Cortex of kidney (tissue), 1 donor: ENCODE measurements around the gene RSPH3.
"Not testable (repeated sequence)": the region's sequence is repeated elsewhere in the genome, so short reads cannot be mapped to it uniquely, and the experiment has no call there.

Experiments used
- DNase-seq: peaks from one replicate; lab custom pipeline; 2025; lab: John Stamatoyannopoulos, UW

Gene RSPH3

DNA sequence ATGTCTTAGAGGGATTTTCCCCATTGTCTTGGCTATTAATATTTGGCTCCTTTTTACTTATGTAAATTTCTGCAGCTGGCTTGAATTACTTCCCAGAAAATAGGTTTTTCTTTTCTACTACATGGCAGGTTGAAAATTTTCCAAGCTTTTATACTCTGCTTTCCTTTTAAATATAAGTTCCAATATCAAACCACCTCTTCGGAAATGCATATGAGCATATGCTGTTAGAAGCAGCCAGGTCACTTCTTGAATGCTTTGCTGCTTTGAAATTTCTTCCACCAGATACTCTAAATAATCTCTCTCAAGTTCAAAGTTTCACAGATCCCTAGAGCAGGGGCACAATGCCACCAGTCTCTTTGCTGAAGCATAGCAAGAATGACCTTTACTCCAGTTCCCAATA is 25.2 kb upstream of the RSPH3 start:
- DNase-seq, result not testable (repeated sequence)

DNA sequence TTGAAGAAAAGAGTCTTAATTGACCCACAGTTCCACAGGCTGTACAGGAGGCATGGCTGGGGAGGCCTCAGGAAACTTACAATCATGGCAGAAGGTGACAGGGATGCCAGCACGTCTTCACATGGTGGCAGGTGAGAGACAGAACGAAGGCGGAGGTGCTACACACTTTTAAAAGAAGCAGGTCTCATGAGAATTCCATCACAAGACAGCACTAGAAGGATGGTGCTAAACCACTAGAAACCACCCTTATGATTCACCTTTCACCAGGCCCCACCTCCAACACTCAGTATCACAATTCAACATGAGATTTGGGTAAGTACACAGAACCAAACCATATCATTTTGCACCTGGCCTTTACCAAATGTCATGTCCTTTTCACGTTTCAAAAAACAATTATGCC is 23.9 kb upstream of the RSPH3 start:
- DNase-seq, result no peak

DNA sequence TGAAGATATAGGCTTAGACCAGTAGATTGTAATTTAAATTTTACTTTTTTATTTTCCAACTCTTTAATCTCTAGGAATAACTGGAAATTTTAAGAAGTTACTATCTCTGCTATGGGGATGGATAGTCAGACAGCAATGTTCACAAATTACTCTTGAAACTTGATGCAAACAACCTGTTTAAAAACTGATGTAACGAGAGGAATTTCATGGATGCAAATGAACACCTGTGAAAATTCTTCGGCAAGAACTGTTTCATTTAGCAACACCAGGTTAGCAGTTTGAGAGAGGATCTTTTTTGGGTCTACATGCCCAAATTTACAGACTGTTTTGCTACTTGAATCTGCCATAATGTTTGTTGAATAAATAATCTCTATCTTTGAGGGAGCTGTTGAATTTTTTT is 20.0 kb upstream of the RSPH3 start:
- DNase-seq, result no peak

DNA sequence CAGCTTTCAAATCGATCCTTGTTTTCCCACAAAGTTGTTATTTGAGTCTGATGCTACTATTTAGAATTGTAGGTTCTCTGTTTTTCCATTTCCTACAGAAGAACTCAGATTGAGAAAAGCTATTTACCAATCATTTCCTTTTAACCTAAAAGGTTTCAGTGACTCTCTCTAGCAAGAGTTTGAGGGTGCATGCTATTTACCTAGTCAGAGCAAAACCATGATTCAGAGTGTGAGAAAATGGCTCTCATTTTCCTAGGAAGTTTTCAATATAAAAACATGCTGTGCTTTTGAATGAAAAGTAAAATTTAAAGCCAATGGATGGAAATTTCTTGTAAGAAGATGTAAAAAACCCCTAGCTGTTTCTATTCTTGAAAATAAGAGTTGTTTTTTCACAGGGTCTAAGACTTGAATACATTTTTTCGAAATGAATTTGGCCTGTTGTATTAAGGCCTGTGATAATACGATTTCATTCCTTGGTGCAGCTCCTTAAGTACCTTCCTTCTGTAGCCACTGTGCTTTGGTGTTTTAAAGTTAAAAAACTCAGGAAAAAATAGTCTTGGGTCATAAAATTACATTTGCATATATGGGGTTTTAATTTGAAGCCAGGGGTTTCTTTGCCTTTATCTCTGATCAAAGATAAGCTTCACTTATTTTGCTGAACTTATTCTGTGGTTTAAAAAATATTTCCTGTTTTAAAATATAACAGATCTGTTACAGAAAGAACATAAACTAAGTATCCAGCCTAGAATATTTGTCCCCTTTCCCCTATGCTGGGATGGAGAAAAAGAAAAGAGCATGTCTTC is 18.0 kb upstream of the RSPH3 start:
- no peak for DNase-seq

DNA sequence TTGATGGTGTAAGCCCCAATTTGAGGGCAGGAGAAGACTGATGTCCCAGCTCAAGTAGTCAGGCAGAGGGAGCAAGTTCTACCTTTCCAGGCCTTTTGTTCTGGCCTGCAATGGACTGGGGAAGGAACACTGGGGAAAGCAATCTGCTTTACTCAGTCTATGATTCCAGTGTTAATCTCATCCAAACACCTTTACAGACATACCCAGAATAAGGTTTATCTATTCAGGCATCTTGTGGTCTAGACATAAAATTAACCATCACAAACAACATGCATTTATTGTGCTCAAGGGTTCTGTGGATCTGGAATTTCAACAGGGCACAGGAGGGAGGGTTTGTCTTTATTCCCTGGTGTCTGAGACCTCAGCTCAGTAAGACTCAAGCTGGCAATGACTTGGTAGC is 14.4 kb upstream of the RSPH3 start:
- no peak for DNase-seq

DNA sequence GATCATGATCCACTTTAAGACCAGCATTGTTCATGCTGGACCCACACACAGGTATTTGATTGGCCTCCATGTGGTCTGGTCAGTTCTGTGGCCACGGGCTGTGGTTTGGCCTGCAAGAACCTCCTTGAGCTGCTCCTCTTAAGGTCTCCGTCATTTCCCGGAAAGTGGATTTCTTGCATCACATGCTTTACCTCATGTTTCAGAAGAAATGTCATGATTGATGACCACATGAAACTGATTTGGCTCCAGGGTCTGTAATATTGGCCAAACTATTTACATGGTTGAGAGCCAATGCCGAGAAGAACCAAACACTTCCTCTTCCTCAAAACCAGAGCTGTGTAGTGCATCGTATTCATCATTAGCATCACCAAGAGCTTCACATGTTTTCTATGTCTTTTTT is 13.2 kb upstream of the RSPH3 start:
- no peak for DNase-seq

DNA sequence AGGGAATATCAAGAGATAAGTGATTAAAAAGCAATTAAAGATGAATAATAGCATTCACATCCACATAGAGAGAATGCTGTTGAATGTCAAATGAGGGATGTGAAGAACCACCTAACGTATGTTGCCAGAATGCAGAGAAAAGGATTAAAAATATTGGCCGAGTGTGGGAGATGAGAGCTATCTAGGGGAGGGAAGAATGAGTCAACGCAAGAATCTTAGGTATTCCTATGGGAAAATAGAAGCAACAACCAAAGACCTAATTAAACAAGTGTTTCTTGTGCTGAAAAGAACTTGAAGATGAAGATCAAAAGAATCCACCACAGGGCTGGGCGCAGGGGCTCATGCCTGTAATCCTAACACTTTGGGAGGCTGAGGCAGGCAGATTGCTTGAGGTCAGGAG is 12.2 kb upstream of the RSPH3 start:
- no peak for DNase-seq

DNA sequence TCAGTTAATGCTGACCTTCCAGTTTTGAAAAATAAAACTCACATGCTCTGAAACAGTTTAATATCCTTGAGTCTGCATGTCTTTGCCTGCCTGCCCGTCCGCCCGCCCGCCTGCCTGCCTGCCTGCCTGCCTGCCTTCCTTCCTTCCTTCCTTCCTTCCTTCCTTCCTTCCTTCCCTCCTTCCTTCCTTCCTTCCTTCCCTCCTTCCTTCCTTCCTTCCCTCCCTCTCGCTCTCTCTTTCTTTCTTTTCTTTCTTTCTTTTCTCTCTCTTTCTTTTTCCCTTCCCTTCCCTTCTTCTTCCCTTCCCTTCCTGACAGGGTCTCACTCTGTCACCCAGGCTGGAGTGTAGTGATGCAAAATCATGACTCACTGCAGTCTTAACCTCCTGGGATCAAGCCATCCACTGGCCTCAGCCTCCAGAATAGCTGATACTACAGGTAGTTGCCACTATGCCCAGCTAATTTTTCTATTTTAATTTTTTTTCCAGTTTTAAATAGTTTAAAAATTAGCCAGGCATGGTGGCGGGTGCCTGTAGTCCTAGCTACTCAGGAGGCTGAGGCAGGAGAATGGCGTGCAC is 10.1 kb upstream of the RSPH3 start:
- not testable (repeated sequence) for DNase-seq

DNA sequence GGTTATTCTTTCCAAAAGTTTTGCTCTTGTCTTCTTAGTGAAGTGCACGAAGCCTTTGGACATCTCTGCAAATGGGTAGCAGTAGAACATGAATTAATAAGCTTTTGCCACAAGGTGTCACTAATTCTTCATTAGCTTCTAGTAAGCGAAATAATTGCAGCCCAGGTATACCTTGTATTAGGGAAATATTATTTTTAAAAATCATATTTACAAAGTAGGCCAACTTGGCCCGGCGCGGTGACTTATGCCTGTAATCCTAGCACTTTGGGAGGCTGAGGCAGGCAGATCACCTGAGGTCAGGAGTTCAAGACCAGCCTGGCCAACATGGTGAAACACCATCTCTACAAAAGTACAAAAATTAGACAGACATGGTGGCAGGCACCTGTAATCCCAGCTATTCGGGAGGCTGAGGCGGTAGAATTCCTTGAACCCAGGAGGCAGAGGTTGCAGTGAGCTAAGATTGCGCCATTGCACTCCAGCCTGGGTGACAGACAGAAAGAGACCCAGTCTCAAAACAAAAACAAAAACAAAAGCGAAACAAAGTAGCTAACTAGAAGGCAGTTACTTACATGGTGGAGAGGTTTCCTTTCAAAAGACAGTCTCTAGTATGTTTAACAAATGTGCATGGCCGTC is 8.8 kb upstream of the RSPH3 start:
- no peak for DNase-seq

DNA sequence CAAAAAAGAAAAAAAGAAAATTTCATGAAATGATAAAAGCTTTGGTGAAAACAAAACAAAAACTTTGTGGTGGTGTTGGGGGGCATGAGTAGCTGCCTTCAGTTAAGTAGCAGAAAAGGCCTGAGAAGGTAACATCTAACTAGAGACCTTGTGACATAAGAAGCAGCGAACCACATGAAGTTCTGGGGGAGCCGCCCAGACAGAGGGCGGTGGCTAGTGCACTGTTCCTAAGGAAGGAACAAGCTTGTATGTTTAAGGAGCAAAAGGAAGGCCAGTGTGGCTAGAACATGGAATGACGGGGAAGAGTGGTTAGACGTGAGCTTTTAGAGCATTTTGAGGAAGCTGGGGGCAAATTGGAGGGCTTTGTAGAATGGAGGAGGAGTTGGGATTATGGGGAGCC is 7.5 kb upstream of the RSPH3 start:
- no peak for DNase-seq

DNA sequence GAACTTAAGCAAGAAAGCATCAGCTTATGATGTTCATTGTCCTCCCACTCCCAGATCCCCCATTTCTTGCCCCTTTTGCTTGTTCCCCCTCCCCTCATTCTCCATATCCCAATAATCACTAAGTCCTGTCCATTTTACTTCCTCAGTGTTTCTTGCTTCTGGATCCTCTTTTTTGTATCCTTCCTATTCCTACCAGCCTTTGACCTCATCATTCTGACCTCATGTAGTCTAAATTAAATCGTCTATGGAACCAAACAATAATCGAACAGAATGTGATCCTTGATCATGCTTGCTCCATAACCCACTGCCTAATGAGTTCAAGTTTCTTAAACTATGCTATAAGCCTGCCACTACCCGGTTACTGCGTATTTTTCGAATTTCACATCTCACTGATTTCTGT is 5.4 kb upstream of the RSPH3 start:
- no peak for DNase-seq

DNA sequence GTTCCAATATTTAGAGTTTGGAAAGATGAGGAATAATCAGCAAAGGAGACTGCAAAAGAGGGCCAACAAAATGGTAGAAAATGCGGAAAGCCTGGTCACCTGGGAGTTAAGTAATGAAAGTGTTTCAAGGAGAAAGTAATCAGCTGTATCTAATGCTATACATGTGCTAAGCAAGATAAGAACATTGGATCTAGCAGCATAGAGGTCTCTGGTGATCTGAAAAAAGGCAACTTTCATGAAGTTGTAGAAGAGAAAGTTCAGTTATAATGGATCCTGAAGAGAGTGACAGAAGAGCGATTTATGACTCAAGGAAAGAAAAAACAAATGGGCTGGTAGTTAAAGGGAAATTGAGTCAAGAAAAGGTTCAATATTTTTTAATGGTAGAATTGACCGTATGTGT is 4.6 kb upstream of the RSPH3 start:
- DNase-seq, result no peak

DNA sequence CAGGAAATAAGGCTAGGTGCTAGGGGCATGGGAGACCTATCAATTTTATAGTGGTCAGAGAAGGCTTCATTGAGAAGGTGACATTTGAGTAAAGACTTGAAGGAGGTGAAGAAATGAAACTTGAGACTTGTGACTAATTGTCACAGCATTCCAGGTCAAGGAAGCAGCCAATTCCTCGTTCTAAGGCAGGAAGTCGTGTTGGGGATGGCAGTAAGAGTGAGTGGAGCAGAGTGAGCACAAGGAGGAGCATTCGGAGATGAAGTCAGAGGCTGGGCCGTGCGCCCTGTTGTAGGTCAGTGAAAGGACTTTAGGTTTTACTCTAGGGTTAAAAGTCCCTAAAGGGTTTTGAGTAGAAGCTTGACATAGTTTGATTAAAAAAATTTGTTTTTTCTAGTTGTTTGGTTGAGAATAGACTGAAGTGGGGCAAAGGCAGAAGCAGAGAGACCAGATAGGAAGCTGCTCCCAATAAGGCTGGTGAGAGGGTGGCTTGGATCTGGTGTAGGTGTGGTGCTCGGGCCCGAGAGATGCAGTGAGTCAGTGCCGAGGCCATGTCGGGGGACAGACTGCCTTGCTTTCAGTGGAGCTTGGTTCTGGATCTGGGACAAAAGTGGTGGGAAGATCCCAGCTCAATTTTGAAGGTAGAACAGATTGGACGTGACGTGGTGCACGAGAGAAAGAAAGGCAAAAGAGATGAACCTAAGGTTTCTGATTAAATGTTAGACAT is 2.6 kb upstream of the RSPH3 start:
- DNase-seq, result no peak

DNA sequence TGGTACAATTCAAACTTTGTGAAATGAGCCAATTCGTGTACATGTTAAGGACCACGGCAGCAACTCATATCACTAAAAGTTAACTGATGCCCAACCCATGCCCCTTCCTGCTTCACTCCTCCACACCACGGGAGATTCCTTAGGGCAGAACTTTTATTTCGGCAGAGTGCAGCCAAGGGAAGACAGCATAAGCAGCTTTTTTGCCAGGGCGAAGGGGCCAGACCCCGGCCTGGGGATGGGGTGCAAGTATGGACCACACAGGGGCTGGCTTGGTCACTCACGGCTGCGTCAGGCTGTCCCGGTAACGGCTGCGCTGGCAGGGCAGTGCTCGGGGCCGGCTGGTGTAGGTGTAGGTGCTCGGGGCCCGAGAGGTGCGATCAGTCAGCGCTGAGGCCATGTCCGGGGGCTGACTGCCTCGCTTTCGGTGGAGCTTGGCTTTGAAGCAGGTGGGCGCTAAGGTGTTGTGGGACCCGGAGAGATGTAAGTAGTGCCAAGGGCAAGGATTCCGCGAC is 792 bp downstream of the RSPH3 start:
- DNase-seq, result no peak

DNA sequence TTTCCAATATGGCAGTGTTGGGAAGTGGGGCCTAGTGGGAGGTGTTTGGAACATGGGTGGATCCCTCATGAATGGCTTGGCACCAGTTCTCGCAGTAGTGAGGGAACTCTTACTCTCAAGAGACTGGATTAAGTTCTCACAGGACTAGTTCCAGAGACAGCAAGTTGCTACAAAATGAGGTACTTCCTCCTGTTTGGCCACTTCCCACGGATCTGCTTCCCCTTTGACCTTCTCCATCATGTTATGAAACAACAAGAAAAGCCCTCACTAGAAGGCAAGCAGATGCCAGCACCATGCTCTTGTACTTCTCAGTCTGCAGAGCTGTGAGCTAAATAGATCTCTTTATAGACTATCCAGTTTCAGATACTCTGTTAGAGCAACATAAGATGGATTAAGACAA is 3.1 kb downstream of the RSPH3 start:
- DNase-seq, result no peak

DNA sequence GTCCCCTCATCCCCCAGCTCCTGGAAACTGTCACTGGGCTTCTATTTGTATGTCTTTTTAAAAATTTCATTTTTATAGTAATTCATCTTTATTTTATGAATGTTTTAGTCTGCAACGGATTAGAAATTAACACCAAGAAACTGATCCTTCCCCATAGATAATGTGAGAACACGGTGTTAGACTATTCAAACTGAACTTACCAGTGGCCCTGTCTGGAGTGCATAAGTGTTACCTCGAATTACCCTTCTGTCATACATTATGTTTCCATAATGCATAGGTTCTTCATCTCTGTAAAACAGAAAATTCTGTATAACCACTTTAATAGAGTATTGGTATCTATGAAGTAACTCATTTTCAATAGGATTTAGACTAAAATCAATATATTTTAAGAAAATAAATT is 6.4 kb downstream of the RSPH3 start:
- DNase-seq, result no peak

DNA sequence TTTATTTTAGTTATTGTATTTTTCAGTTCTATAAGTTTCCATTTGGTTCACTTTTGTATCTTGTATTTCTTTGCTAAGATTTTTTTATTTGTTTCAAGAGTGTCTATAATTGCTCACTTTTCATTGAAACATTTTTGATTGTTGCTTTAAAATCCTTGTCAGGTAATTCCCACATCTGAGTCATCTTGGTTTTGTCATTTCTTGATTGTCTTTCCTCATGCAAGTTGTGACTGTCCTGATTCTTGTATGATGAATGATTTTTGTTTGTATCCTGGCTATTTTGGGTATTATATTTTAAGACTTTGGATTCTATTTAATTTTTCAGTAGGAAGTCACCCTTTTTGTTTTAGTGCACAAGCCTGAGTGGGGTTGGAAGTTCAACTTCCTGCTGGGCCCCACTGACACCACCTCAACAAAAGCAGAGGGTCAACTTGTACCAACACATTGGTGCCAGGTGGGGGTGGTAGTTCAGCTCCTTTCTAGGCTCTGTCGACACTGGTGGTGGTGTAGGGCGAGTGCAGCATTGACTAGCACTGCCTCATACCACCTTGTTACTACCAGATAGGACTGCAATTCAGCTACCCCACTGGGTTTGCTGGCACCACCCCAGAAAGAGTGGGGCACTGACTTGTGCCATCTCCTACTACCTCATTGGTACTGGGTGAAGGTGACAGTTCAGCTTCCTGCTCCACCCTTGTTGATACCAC is 8.8 kb downstream of the RSPH3 start:
- DNase-seq, result no peak

DNA sequence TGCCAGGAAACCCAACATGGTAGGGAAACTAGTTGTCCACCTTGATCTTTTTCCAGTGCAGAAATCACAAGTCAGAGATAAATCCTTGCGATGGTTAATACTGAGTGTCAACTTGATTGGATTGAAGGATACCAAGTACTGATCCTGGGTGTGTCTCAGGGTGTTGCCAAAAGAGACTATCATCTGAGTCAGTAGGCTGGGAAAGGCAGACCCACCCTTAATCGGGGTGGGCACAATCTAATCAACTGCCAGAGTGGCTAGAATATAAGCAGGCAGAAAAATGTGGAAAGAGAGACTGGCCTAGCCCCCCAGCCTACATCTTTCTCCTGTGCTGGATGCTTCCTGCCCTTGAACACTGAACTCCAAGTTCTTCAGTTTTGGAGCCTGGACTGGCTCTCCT is 10.3 kb downstream of the RSPH3 start:
- DNase-seq, result not testable (repeated sequence)

DNA sequence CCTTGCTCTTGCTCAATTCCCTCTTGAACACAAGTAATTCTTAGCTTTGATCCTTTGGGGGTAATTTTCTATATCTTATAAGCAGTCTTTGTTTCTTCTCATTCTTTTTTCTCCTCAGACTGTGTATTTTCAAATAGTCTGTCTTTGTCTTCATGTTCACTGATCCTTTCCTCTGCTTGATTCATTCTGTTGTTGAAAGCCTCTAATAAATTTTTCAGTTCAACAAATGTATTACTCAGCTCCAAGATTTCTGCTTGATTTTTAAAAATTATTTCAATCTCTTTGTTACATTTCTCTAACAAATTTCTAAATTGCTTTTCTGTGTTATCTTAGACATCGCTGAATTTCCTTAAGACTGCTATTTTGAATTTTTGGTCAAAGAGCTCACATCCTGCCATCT is 11.5 kb downstream of the RSPH3 start:
- no peak for DNase-seq

DNA sequence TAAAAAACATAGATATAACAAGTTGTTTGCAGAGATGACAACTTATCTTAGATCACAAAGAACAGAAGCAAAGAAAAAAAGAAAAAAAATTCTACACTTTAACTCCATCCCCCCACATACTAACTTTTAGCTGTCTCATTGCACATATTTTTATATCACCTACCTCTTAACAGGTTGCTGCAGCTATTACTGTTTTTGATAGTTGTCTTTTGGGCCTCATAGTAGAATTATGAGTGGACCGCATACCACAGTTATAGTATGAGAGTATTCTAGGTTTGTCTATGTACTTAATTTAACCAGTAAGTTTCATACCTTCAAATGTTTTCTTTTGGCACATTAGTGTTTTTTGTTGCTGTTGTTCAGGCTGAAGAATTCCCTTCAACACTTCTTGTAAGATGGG is 12.3 kb downstream of the RSPH3 start:
- DNase-seq, result no peak

DNA sequence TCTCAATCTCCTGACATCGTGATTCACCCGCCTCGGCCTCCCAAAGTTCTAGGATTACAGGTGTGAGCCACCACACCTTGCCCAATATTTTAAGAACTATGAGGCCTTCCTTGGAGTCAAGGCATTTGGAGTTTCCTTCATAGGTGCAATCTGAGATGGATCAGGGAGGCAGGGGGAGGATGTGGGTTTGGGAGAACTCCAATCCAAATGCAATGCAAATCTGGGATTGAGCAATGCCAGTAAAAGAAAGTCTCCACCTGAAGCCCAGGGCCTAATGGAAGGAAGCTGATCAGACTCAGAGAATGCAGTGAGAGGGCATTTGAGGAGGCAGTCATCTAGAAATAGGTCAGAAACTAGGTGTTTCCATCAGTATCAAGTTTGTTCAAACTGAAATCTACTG is 21.2 kb downstream of the RSPH3 start:
- no peak for DNase-seq

DNA sequence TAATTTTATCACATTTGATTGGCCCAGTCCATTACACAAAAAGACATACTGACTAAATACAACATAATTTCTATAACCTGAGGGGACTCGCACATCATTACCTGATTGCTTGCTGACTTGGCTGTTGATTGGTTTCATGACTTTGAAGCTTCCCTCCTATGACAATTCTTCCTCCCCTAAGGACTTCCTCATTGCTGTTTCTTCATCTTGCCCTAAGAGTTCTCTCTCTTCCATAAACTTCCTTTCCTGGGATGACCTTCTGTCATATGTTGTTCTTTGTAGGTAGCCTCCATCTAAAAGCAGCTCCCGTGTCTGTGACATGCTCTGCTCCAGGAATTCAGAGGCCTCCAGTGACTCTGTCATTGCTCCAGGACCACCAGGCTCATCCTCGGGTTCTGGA is 22.6 kb downstream of the RSPH3 start:
- no peak for DNase-seq
